Ramos (cell line): ENCODE measurements around the gene MEIOB.

ENCODE experiments used
- in situ Hi-C: fragments of 300-500 bp; cut with MboI; formaldehyde crosslinking; loops from one replicate; pipeline ENCODE4 v1.14.3; 2022; ENCODE audit warnings: low sequenced_read_pairs; ENCODE audit not compliant: unreplicated experiment

The MEIOB gene

DNA sequence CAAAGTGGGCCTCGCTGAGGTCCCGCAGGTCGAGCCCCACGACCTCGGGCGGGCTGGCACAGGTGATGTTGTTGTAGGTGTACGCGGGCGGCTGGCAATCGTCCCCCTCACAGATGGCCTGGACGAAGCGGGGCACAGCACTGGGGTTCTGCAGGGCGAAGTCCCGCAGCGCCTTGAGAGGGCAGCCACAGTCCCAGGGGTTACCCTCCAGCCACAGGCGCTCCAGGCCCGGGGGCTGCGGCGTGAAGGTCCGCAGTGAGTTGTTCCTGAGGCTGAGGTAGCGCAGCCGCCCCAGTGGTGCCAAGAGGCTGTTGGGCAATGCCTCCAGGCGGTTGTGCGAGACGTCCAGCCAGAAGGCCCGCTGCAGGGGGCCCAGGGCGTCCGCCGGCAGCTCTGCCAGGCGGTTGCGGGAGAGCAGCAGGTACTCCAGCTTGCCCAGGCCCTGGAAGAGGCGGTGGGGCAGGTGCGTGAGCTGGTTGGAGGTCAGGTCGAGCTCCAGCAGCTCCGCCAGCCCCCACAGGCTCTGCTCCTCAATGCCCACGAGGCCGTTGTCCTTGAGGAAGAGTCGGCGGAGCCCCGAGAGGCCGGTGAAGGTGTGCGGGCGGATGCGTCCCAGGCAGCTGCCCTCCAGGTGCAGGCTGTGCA is 81.2 kb downstream of the MEIOB start:
- in situ Hi-C loops: no loop called here

DNA sequence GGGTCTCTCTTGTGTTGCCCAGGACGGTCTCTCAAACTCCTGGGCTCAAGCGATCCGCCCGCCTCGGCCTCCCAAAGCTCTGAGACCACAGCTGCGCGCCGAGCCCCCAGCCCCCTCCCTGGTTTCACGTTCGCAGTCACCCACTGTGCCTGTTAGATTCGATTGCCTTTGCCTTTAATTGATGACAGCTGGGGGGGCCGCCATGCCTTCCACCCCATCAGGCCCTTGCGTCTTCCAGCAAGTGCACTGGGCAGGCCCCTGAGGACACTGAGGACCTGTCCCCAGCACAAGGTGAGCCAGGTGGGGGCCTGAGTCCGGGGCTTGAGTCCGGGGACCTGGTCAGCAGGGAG is 81.7 kb downstream of the MEIOB start:
- in situ Hi-C loops: no loop called here

DNA sequence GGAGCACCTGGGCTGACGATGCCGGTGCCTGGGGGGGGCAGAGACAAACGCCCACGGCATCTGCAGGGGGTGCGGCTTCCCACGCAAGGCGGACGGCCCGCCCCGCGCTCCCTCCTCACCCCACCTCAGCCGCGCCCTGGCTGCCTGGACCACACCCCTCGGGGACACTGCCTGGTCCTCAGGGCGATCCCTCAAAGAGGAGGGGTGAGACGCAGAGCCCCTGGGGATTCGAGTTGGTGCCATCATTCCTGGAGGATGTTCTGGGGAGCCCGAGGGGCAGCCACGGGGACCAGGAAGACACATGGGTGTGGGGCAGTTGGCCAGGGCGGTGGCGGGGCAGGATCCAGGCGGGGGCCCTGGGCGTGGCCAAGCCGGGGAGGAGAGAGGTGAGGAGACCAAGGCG is 82.3 kb downstream of the MEIOB start:
- in situ Hi-C loops: no loop called here

GRCh38 chr16:1788708-1789100 is 83.3 kb downstream of the MEIOB start:
- in situ Hi-C loops: no loop called here

- in situ Hi-C loops: no loop called here
Measured at GRCh38 chr16:1788095-1788707, 83.8 kb downstream of the MEIOB start.

DNA sequence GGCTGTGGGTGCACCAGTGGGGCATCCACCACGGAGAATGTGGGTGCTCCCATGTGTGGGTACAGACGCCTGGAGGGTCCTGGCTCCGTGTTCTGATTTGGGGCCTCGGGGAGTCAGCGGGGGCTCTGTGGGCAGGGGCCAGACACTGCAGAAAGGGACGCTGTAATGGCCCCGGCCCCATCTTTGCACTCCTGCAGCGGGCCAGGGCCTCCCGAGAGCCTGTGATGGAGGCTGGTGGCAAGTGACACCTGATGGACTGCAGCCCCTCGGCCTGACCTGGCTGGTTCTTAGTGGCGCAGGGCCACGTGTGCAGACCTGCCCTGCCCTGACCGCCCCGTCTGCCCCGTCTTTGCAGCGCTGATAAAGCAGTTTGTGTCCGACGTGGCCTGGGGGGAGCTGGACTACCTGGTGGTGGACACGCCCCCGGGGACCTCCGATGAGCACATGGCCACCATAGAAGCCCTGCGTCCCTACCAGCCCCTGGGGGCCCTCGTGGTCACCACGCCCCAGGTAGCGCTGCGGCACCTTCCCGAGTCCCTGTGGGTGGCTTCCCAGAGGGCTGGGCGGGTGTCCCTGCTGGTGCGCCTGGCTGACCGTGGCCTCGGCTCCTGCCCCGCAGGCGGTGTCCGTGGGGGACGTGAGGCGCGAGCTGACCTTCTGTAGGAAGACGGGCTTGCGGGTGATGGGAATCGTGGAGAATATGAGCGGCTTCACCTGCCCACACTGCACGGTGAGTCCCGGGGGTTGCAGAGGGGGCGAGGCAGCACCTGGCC is 84.5 kb downstream of the MEIOB start:
- in situ Hi-C loops: no loop called here

DNA sequence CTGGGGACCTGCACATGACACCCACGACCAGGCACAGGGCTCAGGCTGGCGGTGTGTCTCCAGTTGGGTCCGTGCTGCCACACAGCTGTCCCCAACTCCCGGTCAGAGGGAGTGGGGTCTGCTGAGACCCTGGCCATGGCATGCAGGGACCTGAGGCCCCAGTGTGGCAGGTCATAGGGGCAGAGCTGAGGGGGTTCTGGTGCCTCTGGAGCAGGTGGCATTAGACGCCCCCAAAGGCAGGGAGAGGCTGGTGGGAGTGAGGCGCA is 85.0 kb downstream of the MEIOB start:
- in situ Hi-C loops: no loop called here

DNA sequence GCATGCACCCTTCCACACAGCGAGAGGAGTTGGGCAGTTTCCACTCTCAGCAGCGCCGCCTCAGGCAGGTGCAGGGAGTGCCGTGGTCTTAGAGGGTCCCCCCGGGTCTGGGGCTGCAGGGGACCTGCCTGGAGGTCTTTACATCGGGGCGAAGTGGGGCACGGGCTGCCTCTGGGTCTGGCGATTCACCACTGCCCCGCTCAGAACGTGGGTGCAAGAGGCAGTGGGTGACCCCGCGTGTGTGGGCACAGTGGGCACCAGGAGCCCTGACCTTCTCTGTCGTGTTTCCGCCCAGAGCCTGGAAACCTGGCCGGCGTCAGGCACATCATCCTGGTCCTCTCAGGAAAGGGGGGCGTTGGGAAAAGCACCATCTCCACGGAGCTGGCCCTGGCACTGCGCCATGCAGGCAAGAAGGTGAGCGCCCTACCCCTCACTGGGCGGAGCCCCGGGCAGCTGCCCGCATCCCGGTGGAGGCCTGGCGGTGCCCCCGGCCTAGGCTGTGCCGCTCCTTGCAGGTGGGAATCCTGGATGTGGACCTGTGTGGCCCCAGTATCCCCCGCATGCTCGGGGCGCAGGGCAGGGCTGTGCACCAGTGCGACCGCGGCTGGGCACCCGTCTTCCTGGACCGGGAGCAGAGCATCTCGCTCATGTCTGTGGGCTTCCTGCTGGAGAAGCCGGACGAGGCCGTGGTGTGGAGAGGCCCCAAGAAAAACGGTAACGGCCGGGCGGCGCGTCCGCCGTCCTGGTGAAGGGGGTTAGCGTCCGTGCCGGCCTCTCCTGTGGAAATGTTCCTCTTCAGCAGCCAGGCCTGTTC is 85.5 kb downstream of the MEIOB start:
- in situ Hi-C loops: no loop called here

DNA sequence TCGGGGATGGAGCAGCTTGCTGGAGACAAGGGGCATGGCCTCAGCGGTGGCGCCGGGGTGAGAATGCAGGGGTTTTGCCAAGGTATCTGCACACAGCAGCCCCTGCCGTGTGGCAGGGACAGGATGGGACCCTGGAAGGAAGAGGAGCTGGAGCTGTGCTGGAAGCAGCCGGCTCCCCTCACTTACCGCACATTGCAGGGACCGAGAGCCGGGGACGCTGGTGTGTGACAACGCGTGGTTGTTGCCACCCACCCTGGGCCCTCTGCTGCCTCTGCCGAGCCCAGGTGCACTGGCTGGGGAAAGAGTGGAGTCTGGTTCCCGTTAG is 86.2 kb downstream of the MEIOB start:
- in situ Hi-C loops: no loop called here

- in situ Hi-C loops: no loop called here
Measured at GRCh38 chr16:1784977-1785845, 86.8 kb downstream of the MEIOB start.
